Measurements from ENCODE around the gene GLI3.
A peak's percentile ranks its signal among the peaks of the same experiment; 100 is the strongest.

The GLI3 gene

GRCh38 chr7:42232275-42232674 lies 4.7 kb downstream of the GLI3 start:
- no peak overlapping the region for H3K27ac ChIP-seq

GRCh38 chr7:42231043-42231787 lies 5.8 kb downstream of the GLI3 start:
- no peak overlapping the region for H3K9ac ChIP-seq
- peaks cover 31 to 49% (median 41%) of the 10 kb centered on the region in 11 experiments for H3K27me3 ChIP-seq
- peaks cover 28 to 60% (median 44%) of the 10 kb centered on the region in 10 experiments for H3K4me1 ChIP-seq
- no peaks in the 10 kb centered on the region for H3K9me3 ChIP-seq (replicated peaks in 1 of 11)
- H4K20me1 ChIP-seq: peaks cover 0 to 50% (median 25%) of the 10 kb centered on the region in 11 experiments; a peak in 16 of 22 replicates
- peaks cover 0 to 3% (median 0%) of the 10 kb centered on the region in 11 experiments; a peak in 3 of 22 replicates for H3K36me3 ChIP-seq
- no peak overlapping the region for H3K4me3 ChIP-seq
- no peak overlapping the region for H3K4me2 ChIP-seq
- no peak overlapping the region for H3K27ac ChIP-seq
- no peak for TF ChIP-seq Cebpa-rat (IDR thresholded peaks at IDR 0.05)

More at GRCh38 chr7:42232275-42232674, 4.7 kb downstream of the GLI3 start:
- TF ChIP-seq Cebpa-rat (IDR thresholded peaks at IDR 0.05): no peak
- Histone ChIP-seq H3K27me3 (peaks cover 23 to 38% (median 33%) of the 10 kb centered on the region in 11 experiments), H3K9ac (no peak overlapping the region), H3K4me2 (peak overlapping the region in 6 of 11 experiments; percentile 6 to 29 (median 13); a peak in 3 of 22 replicates), H3K4me3 (no peak overlapping the region), H3K4me1 (peaks cover 24 to 49% (median 37%) of the 10 kb centered on the region in 10 experiments), H3K36me3 (peaks cover 0 to 3% (median 0%) of the 10 kb centered on the region in 11 experiments; a peak in 3 of 22 replicates), H4K20me1 (peaks cover 0 to 47% (median 25%) of the 10 kb centered on the region in 11 experiments; a peak in 16 of 22 replicates), H3K9me3 (replicated peaks in 1 of 11) (no peaks in the 10 kb centered on the region)

GRCh38 chr7:42227936-42228591 lies 8.9 kb downstream of the GLI3 start:
- peaks cover 31 to 50% (median 41%) of the 10 kb centered on the region in 11 experiments for H3K27me3 ChIP-seq
- peak overlapping the region; percentile 58 to 90 (median 75) for H3K4me2 ChIP-seq
- H3K9me3 ChIP-seq (replicated peaks in 1 of 11): no peaks in the 10 kb centered on the region
- H3K4me1 ChIP-seq: peaks cover 17 to 46% (median 34%) of the 10 kb centered on the region in 10 experiments; a peak in 18 of 20 replicates
- H3K9ac ChIP-seq: no peak overlapping the region; a peak in 1 of 22 replicates
- H4K20me1 ChIP-seq: peaks cover 0 to 27% (median 15%) of the 10 kb centered on the region in 11 experiments; a peak in 15 of 22 replicates
- peaks cover 0 to 5% (median 0%) of the 10 kb centered on the region in 11 experiments; a peak in 6 of 22 replicates for H3K36me3 ChIP-seq
- H3K27ac ChIP-seq: no peak overlapping the region
- TF ChIP-seq Cebpa-rat (IDR thresholded peaks at IDR 0.05): no peak
- peak overlapping the region in 8 of 10 experiments; percentile 23 to 58 (median 40); a peak in 14 of 20 replicates for H3K4me3 ChIP-seq

GRCh38 chr7:42227541-42227935 lies 9.5 kb downstream of the GLI3 start:
- Histone ChIP-seq H3K27ac (no peak overlapping the region), H3K27me3 (peaks cover 31 to 50% (median 41%) of the 10 kb centered on the region in 11 experiments), H3K36me3 (peaks cover 0 to 8% (median 0%) of the 10 kb centered on the region in 11 experiments; a peak in 6 of 22 replicates), H3K9me3 (replicated peaks in 1 of 11) (no peaks in the 10 kb centered on the region), H3K4me3 (peak overlapping the region in 8 of 10 experiments; percentile 23 to 58 (median 40); a peak in 13 of 20 replicates), H3K9ac (no peak overlapping the region), H3K4me2 (peak overlapping the region; percentile 58 to 90 (median 75)), H3K4me1 (peaks cover 12 to 41% (median 32%) of the 10 kb centered on the region in 10 experiments; a peak in 17 of 20 replicates), H4K20me1 (peaks cover 0 to 24% (median 15%) of the 10 kb centered on the region in 11 experiments; a peak in 14 of 22 replicates)
- TF ChIP-seq Cebpa-rat (IDR thresholded peaks at IDR 0.05): no peak

- Histone ChIP-seq H4K20me1 (peaks cover 0 to 24% (median 15%) of the 10 kb centered on the region in 11 experiments; a peak in 14 of 22 replicates), H3K9ac (no peak overlapping the region), H3K9me3 (replicated peaks in 1 of 11) (no peaks in the 10 kb centered on the region), H3K36me3 (peaks cover 0 to 12% (median 4%) of the 10 kb centered on the region in 11 experiments; a peak in 10 of 22 replicates), H3K4me1 (peaks cover 12 to 35% (median 30%) of the 10 kb centered on the region in 10 experiments; a peak in 17 of 20 replicates), H3K27ac (no peak overlapping the region), H3K4me3 (no peak overlapping the region), H3K27me3 (peaks cover 31 to 50% (median 41%) of the 10 kb centered on the region in 11 experiments), H3K4me2 (peak overlapping the region; percentile 9 to 79 (median 74); a peak in 15 of 22 replicates)
- TF ChIP-seq Cebpa-rat (IDR thresholded peaks at IDR 0.05): no peak
Observed at GRCh38 chr7:42227021-42227420, 10.0 kb downstream of the GLI3 start.

GRCh38 chr7:42226354-42226941 lies 10.6 kb downstream of the GLI3 start:
- TF ChIP-seq Cebpa-rat (IDR thresholded peaks at IDR 0.05): no peak
- H3K9me3 ChIP-seq (replicated peaks in 1 of 11): no peaks in the 10 kb centered on the region
- H3K36me3 ChIP-seq: peaks cover 0 to 17% (median 8%) of the 10 kb centered on the region in 11 experiments; a peak in 14 of 22 replicates
- no peak overlapping the region for H3K4me3 ChIP-seq
- H3K27ac ChIP-seq: no peak overlapping the region
- H3K9ac ChIP-seq: no peak overlapping the region
- peaks cover 31 to 48% (median 41%) of the 10 kb centered on the region in 11 experiments for H3K27me3 ChIP-seq
- H3K4me2 ChIP-seq: peak overlapping the region in 9 of 11 experiments; percentile 9 to 78 (median 70); a peak in 15 of 22 replicates
- H4K20me1 ChIP-seq: peaks cover 0 to 24% (median 15%) of the 10 kb centered on the region in 11 experiments; a peak in 14 of 22 replicates
- peaks cover 11 to 35% (median 29%) of the 10 kb centered on the region in 10 experiments; a peak in 17 of 20 replicates for H3K4me1 ChIP-seq

- H3K4me3 ChIP-seq: no peak overlapping the region
- H3K27me3 ChIP-seq: peaks cover 28 to 34% (median 32%) of the 10 kb centered on the region in 11 experiments
- no peaks in the 10 kb centered on the region for H3K9me3 ChIP-seq (replicated peaks in 1 of 11)
- peaks cover 0 to 24% (median 9%) of the 10 kb centered on the region in 11 experiments; a peak in 14 of 22 replicates for H4K20me1 ChIP-seq
- no peak for TF ChIP-seq Cebpa-rat (IDR thresholded peaks at IDR 0.05)
- no peak overlapping the region for H3K27ac ChIP-seq
- peaks cover 3 to 34% (median 24%) of the 10 kb centered on the region in 11 experiments; a peak in 18 of 22 replicates for H3K36me3 ChIP-seq
- no peak overlapping the region for H3K4me2 ChIP-seq
- H3K9ac ChIP-seq: no peak overlapping the region
- peaks cover 11 to 35% (median 29%) of the 10 kb centered on the region in 10 experiments; a peak in 17 of 20 replicates for H3K4me1 ChIP-seq
Observed at GRCh38 chr7:42224391-42225003, 12.5 kb downstream of the GLI3 start.

- Histone ChIP-seq H4K20me1 (peaks cover 0 to 9% (median 4%) of the 10 kb centered on the region in 11 experiments; a peak in 10 of 22 replicates), H3K4me3 (no peak overlapping the region), H3K9me3 (replicated peaks in 1 of 11) (no peaks in the 10 kb centered on the region), H3K4me1 (peaks cover 5 to 19% (median 16%) of the 10 kb centered on the region in 10 experiments; a peak in 17 of 20 replicates), H3K27me3 (peaks cover 12 to 18% (median 15%) of the 10 kb centered on the region in 11 experiments), H3K9ac (no peak overlapping the region), H3K36me3 (peaks cover 3 to 37% (median 27%) of the 10 kb centered on the region in 11 experiments; a peak in 18 of 22 replicates), H3K27ac (no peak overlapping the region), H3K4me2 (no peak overlapping the region)
- no peak for TF ChIP-seq Cebpa-rat (IDR thresholded peaks at IDR 0.05)
Observed at GRCh38 chr7:42222891-42223290, 14.1 kb downstream of the GLI3 start.

All from BLaER1 treated with 17β-estradiol and CSF1 and Interleukin-3, amounts not matched to agents 10 nM and 100 nM (cell line).